HG03575 (cell line): ENCODE results near the gene RPS14.

Experiments used
- ATAC-seq: cut with Tn5 transposase; IDR thresholded peaks from one replicate; pipeline ENCODE4 v1.9.1; 2021; ENCODE audit not compliant: unreplicated experiment, insufficient number of reproducible peaks, low FRiP score; ENCODE audit errors: extremely low read depth

RPS14 gene

DNA sequence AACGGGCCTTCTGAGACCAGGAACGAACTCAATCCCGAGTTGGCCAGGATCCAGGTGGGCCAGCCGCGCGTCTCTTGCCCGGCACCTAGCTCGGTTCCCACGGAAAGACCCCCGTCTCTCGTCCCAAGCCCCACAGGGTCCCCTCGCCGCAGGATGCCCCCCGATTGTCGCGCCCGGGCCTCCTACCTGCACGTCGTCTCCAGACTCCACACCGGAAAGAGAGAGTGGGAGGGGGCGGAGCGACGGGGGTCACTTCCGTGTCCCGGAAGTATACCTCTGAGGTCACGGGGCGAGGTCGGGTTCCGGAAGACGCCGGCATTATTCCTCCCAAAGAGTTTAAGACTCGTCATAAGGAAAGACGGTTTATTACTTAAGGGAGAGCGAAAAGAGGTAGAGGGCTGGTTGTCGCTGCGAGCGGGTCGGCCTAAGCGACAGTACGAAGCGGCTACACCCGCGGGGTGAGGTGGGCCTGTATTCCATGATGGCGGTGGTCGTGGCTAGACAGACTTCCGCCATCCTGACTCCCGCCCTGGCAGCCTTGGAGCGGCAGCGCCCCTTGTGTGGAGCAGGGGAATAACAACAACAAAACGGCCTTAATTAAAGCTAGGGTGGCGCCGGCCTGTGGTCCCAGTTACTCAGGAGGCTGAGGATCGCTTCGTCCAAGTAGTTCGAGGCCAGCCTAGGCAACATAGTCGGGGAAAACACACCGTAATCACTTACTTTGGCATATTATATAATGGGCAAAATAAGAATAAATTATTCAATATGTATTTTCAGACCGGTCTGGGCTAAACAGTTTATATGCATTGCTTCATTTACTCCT, at the start of gene RPS14:
RPS14 (minus strand) TSS at position 223 of the 823 bp plus-strand sequence. CDS start 2,006 bp downstream, outside the sequence.
- ATAC-seq, result peak; percentile 89

DNA sequence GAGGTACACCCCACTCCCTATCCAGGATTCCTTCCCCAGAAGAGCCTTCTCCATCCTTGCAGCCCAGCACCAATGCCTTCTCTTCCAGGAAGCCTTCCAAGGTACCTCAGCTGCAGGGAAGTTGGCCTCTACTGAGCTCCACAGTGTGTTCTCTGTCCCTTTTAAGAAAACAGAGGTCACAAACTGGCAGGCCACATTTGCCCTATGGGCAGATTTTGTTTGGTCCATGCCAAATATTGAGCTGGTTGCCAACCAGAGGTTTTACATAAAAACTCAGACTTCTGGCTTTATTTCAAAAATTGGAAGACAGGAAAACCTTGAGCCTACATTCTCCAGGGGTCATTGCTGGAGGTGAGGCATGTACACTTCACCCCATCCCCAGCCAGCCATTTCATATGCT, 49.4 kb upstream of the RPS14 start:
- no peak for ATAC-seq

DNA sequence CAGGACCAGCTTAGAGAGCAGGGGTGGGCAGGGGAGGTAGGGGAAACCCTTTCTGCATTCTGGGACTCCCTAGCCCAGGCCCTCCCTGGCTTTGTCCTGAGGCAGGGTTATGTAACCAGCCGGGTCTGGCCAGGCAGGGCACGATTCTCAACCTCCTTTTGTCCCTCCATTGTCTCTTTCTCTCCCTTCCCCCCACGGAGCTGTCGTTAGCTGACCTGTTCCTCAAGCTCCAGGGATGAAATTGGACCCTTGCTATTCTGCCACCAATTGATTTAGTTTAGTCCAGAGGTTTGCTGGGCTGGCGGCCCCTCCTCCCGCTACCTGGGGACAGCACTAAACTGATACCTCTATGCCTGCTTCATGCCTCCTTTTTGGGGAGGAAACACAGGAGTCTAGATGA, 49.0 kb upstream of the RPS14 start:
- ATAC-seq, result no peak

- ATAC-seq, result no peak
These were observed 48.4 kb upstream of the RPS14 start for GRCh38 chr5:150497989-150498317.

- no peak for ATAC-seq
These were observed 47.9 kb upstream of the RPS14 start for GRCh38 chr5:150497274-150497988.

GRCh38 chr5:150496534-150496933, 47.0 kb upstream of the RPS14 start:
- ATAC-seq, result no peak

- no peak for ATAC-seq
These were observed 46.6 kb upstream of the RPS14 start for GRCh38 chr5:150496098-150496497.

- no peak for ATAC-seq
These were observed 43.1 kb upstream of the RPS14 start for GRCh38 chr5:150492621-150493020.

DNA sequence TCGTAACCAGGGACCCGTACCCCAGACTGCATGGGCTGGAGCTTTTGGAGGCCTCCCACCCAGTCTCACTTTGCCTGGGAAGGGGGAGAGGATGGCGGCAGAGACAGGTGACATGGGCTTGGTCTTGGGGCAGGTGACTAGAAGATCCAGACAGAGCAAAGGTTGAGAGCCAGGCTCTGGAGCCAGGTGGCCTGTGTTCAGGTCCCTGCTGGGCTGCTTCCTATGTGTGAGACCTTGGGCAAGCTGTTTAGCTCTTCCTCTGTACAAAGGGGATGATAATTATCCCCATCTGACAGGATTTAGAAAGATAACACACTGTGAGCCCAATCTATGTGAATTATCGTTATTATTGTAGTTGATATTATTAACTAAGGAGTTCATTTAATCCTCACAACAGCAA, 42.3 kb upstream of the RPS14 start:
- no peak for ATAC-seq

DNA sequence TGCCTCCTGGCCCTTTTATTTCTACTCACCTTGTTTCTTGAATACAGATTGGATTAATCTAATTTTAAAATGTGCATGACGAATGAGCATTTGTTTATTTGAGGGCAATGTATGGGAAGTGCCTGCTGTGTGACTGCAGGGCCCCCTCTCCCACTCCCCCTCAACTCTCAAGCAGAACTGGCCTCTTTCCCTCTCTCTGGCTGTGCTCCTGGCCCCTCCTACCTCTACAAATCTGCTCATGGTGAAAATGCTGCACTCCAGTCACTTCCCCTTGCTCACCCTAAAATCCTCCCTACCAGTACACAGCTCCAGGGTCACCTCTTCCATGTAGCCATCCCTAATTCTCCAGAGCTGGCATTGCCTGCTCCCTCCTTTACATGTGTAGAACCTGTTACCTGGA, 41.2 kb upstream of the RPS14 start:
- no peak for ATAC-seq

- no peak for ATAC-seq
These were observed 40.7 kb upstream of the RPS14 start for GRCh38 chr5:150490296-150490669.

GRCh38 chr5:150489360-150490295, 40.1 kb upstream of the RPS14 start:
- ATAC-seq, result peak; percentile 79

DNA sequence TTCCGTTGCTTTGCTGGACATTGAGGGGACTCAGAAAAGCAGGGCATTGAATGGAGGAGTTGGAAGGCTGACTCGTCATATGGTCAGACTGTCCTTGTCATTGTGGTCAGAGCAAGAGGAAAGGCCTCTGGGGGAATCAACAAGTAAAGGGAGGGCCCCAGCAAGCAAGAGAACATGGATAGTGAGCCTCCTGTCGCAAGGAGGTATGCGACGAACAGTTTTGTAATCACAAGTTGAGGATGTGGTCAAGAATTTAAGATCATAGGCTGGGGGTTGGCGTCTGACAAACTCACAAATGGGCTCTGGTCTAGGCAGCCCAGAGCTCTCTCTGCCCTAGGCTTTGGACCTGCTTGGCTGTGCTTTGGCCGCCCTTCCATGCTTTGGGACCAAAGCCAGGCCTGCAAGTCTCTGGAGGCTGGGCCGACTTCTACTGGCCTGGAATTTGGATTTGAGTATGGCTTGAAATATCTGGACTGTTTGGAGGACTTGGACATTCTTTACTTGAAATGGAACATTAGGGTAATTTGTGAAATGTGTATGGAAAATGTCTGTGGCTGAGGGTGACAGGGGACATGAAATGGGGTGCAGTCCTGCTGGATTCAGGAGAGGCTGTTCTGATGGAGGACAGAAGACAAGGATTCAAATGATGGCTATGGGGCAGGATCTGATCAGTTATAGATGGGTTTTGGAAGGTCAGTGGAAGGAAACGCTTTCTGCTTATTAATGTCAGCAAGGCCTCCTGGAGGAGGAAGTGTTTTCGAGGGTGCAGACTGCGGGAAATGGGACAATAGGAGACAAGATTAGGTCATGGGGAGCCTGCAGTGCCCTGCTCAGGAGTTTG, 39.2 kb upstream of the RPS14 start:
- ATAC-seq, result no peak

- ATAC-seq, result no peak
These were observed 37.9 kb upstream of the RPS14 start for GRCh38 chr5:150487199-150488061.

- no peak for ATAC-seq
These were observed 37.1 kb upstream of the RPS14 start for GRCh38 chr5:150486402-150487198.

DNA sequence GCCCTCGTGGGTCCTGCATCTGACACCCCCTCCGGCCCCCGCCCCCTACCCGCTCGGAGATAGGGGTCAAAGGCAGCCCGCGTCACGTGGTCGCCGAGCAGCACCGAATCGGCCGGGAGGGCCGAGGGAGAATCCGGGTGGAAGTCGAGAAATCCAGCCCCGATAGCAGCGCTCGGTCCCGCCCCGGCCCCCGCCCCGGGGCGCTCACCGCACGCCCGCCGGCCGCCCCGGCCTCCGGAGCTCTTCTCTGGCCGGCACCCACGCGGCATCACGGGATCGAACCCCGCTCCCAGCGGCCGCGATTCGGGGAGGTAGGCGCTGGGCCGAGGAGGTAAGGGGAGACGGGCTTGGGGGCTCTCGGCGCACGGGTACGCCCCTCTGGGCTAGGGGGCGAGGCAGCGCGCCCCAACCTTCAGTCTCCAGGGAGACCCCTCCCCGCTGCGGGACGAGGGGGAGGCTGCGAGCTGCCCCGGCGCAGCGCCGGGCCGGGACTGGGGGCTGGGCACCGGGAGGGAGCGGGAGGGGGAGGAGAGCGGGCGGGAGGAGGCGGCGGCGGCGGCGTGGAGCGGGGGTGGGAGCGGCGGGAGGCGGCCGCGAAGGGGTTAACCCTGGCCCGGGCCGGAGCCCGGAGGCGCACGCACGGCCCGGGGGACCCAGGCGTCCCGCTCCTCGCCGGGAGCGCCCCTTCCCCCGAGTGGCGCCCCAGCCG, 36.3 kb upstream of the RPS14 start:
- no peak for ATAC-seq
